PC-3 (cell line): ENCODE results near the gene UPF1. TPM values are rescaled to one million over a fixed set of nuclear protein-coding genes. Genes with fewer than 3 reads are reported as not detected.
A peak's percentile ranks its signal among the peaks of the same experiment; 100 is the strongest.

Experiments
- ATAC-seq: fragments of 200-7000 bp; cut with Tn5 transposase; 2 replicates; pipeline ENCODE4 v1.9.1; 2020; ENCODE audit warnings: mild to moderate bottlenecking, moderate library complexity
- BruUV-seq: library from RNA; stranded (reverse); fragments of 400-500 nt; replicated peaks from 2 replicates; lab custom pipeline; 2021; lab: Mats Ljungman, UMichigan
- CTCF ChIA-PET: fragments of 300-600 bp; sonication (Branson Sonifier 250); formaldehyde crosslinking; loops from one replicate; lab custom pipeline; 2022; ENCODE audit warnings: antibody characterized with exemption; lab: Charles Lee
- POLR2A ChIA-PET: fragments of 300-600 bp; sonication (Branson Sonifier 250); formaldehyde crosslinking; loops from one replicate; lab custom pipeline; 2022; ENCODE audit warnings: antibody characterized with exemption; ENCODE audit not compliant: unreplicated experiment; lab: Charles Lee
- DNase-seq: peaks from one replicate; pipeline ENCODE4 v3.0.0-alpha.2; 2015
- H2AFZ ChIP-seq: fragments of 300-600 bp; sonication (generic); 2 replicates; pipeline ENCODE4 v1.6.0; 2016; ENCODE audit warnings: antibody characterized with exemption, low read length
- H3F3A ChIP-seq: fragments of 300-600 bp; sonication (generic); one replicate; pipeline ENCODE4 v1.6.0; 2017; ENCODE audit warnings: antibody characterized with exemption, low read length, control low read depth, mild to moderate bottlenecking; ENCODE audit not compliant: unreplicated experiment
- H3K27ac ChIP-seq: fragments of 300-600 bp; sonication (generic); 2 replicates; pipeline ENCODE4 v1.5.1; 2016; ENCODE audit warnings: mild to moderate bottlenecking, low read length
- H3K27me3 ChIP-seq: fragments of 300-600 bp; sonication (generic); 2 replicates; pipeline ENCODE4 v1.6.1; 2016; ENCODE audit warnings: low read length, mixed read lengths
- H3K36me3 ChIP-seq: fragments of 300-600 bp; sonication (generic); 2 replicates; pipeline ENCODE4 v1.6.1; 2016; ENCODE audit warnings: low read depth, mixed run types, low read length, mixed read lengths
- H3K4me1 ChIP-seq: fragments of 300-600 bp; sonication (generic); 2 replicates; pipeline ENCODE4 v1.5.1; 2016; ENCODE audit warnings: low read length; ENCODE audit not compliant: insufficient read depth
- H3K4me2 ChIP-seq: fragments of 300-600 bp; sonication (generic); 2 replicates; pipeline ENCODE4 v1.6.0; 2016; ENCODE audit warnings: low read length
- H3K4me3 ChIP-seq: fragments of 300-600 bp; sonication (generic); 2 replicates; pipeline ENCODE4 v1.5.1; 2016; ENCODE audit warnings: mild to moderate bottlenecking, low read length, mixed read lengths
- H3K79me2 ChIP-seq: fragments of 300-600 bp; sonication (generic); 2 replicates; pipeline ENCODE4 v1.6.1; 2017; ENCODE audit warnings: low read length, mixed read lengths
- H3K9ac ChIP-seq: fragments of 300-600 bp; sonication (generic); 2 replicates; pipeline ENCODE4 v1.6.0; 2016; ENCODE audit warnings: mild to moderate bottlenecking, low read length
- H3K9me2 ChIP-seq: fragments of 300-600 bp; sonication (generic); replicated peaks from 2 replicates; pipeline ENCODE4 v1.6.1; 2016; ENCODE audit warnings: mixed run types, low read length, mixed read lengths
- H3K9me3 ChIP-seq: fragments of 300-600 bp; sonication (generic); 2 replicates; pipeline ENCODE4 v1.6.1; 2016; ENCODE audit warnings: low read length, mixed read lengths
- H4K20me1 ChIP-seq: fragments of 300-600 bp; sonication (generic); 2 replicates; pipeline ENCODE4 v1.6.1; 2016; ENCODE audit warnings: low read length, mixed read lengths
- CTCF ChIP-seq: fragments of 300-600 bp; sonication (generic); conservative IDR thresholded peaks from 2 replicates; pipeline ENCODE4 v1.5.1; 2017; ENCODE audit warnings: antibody characterized with exemption, low read depth, mild to moderate bottlenecking, low read length
- EZH2 ChIP-seq: fragments of 300-600 bp; sonication (generic); IDR thresholded peaks from one replicate; pipeline ENCODE4 v1.6.1; 2017; ENCODE audit warnings: antibody characterized with exemption, mild to moderate bottlenecking, low read length; ENCODE audit not compliant: unreplicated experiment
- EZH2phosphoT487 ChIP-seq: fragments of 300-600 bp; sonication (generic); IDR thresholded peaks from 2 replicates; pipeline ENCODE4 v1.6.1; 2018; ENCODE audit warnings: mild to moderate bottlenecking, antibody characterized with exemption, low read length, borderline replicate concordance
- intact Hi-C: fragments of 100-400 bp; cut with micrococcal nuclease; formaldehyde crosslinking; loops from 2 replicates; pipeline ENCODE4 v1.9.0; 2023
- total RNA-seq: library from RNA; depleted of rRNA; stranded (reverse); fragments of >200 nt; gene quantifications from 2 replicates; pipeline ENCODE4 v1.2.3, GENCODE V29; 2014

The UPF1 gene
- total RNA-seq, 1 experiment from 2014 or later = 97.1 TPM

GRCh38 chr19:18834644-18834984 lies 2.9 kb downstream of the UPF1 start:
- Histone ChIP-seq H3K36me3 (peaks cover 12% of the 10 kb centered on the region), H3K4me2 (peak overlapping the region; percentile 100), H3K9me3 (no peaks in the 10 kb centered on the region), H3K79me2 (peaks cover 79% of the 10 kb centered on the region), H4K20me1 (peaks cover 60% of the 10 kb centered on the region), H3K4me3 (peak overlapping the region; percentile 99), H3K9ac (no peak overlapping the region; the same call in 1 of the 2 replicates), H3F3A (no peaks in the 10 kb centered on the region), H3K27me3 (no peaks in the 10 kb centered on the region), H3K4me1 (peaks cover 7% of the 10 kb centered on the region; the same call in 1 of the 2 replicates), H2AFZ (no peak overlapping the region), H3K9me2 (no peaks in the 10 kb centered on the region), H3K27ac (no peak overlapping the region)
- intact Hi-C loops = no loop called here
- CTCF ChIA-PET = no interaction called here
- DNase-seq = no peak
- ATAC-seq = no peak
- POLR2A ChIA-PET = no interaction called here
- TF ChIP-seq CTCF (no peak), EZH2phosphoT487 (no peak), EZH2 (no peak)
- no TSS peak for BruUV-seq

GRCh38 chr19:18839465-18840287 lies 7.9 kb downstream of the UPF1 start:
- Histone ChIP-seq H2AFZ (no peak overlapping the region), H4K20me1 (peaks cover 82% of the 10 kb centered on the region), H3K36me3 (peaks cover 14% of the 10 kb centered on the region), H3F3A (no peaks in the 10 kb centered on the region), H3K9me2 (no peaks in the 10 kb centered on the region), H3K79me2 (peaks cover 100% of the 10 kb centered on the region), H3K27ac (no peak overlapping the region), H3K27me3 (no peaks in the 10 kb centered on the region), H3K4me3 (no peak overlapping the region), H3K9ac (no peak overlapping the region), H3K4me1 (peaks cover 3% of the 10 kb centered on the region; the same call in 1 of the 2 replicates), H3K9me3 (no peaks in the 10 kb centered on the region), H3K4me2 (no peak overlapping the region)
- ATAC-seq = no peak
- intact Hi-C loops = no loop called here
- BruUV-seq = no TSS peak
- DNase-seq = no peak
- ChIA-PET CTCF (no interaction called here), POLR2A (no interaction called here)
- TF ChIP-seq EZH2phosphoT487 (no peak), CTCF (no peak), EZH2 (no peak)
